Esophagus squamous epithelium (tissue), 5 donors: Measurements from ENCODE around the gene POLR1G. TPM values are rescaled to one million over a fixed set of nuclear protein-coding genes. Genes with fewer than 3 reads are reported as not detected.

ENCODE experiments used
- DNase-seq: peaks from one replicate; lab custom pipeline; 2025; lab: John Stamatoyannopoulos, UW
- H3K27ac ChIP-seq, 4 donors: fragments of 200-600 bp; sonication (generic); one replicate each; pipeline ENCODE4 v1.5.1; 2016 to 2019; ENCODE audit warnings: mild to moderate bottlenecking in 1 of 4
- H3K27me3 ChIP-seq, 4 donors: fragments of 200-600 bp; sonication (generic); 1 replicate in 3 of 4; 2 replicates in 1 of 4; pipeline versions ENCODE4 v1.5.1 to v1.6.0; 2017 to 2021; ENCODE audit warnings: antibody characterized with exemption in 1 of 4
- H3K36me3 ChIP-seq, 3 donors: fragments of 200-600 bp; sonication (generic); one replicate each; pipeline ENCODE4 v1.5.1; 2016 to 2019
- H3K4me1 ChIP-seq, 3 donors: fragments of 200-600 bp; sonication (generic); one replicate each; pipeline ENCODE4 v1.5.1; 2017 to 2019
- H3K4me3 ChIP-seq, 4 donors: fragments of 200-600 bp; sonication (generic); 1 replicate in 3 of 4; 2 replicates in 1 of 4; pipeline ENCODE4 v1.5.1; 2016 to 2019; ENCODE audit warnings: mild to moderate bottlenecking in 2 of 4, moderate library complexity in 1 of 4
- H3K9me3 ChIP-seq, 3 donors: fragments of 200-600 bp; sonication (generic); one replicate each; pipeline ENCODE4 v1.5.1; 2016 to 2019
- POLR2A ChIP-seq, 4 donors: fragments of 450-650 bp; IDR thresholded peaks; one replicate each; pipeline ENCODE4 v1.6.1; 2017; ENCODE audit warnings: antibody characterized with exemption in 4 of 4, mild to moderate bottlenecking in 4 of 4, moderate library complexity in 3 of 4
- WGBS, 2 donors: methylation state at CpG; one replicate each; pipeline ENCODE4 v1.1.5; 2018; 5-methylcytosine and 5-hydroxymethylcytosine counted together
- intact Hi-C: fragments of 100-400 bp; cut with DNase I; formaldehyde crosslinking; loops from one replicate; pipeline ENCODE4 v1.15.0; 2022
- total RNA-seq, 4 donors: library from RNA; depleted of rRNA; stranded (reverse); fragments of >200 nt; gene quantifications; one replicate each; pipeline ENCODE4 v1.1.0, GENCODE V29; 2016
- TF ChIP-seq, protein P1 (sequence below), 6 experiments: fragments of 450-650 bp in 4 of 6; fragments of 200-600 bp in 2 of 6; sonication (generic) in 2 of 6; IDR thresholded peaks; one replicate each; pipeline ENCODE4 v1.5.1; 2016 to 2019; ENCODE audit warnings: antibody characterized with exemption in 6 of 6, mild to moderate bottlenecking in 4 of 6, moderate library complexity in 4 of 6
- donor health status: DM: yes; HTN: yes; CAD: no.

The POLR1G gene
- total RNA-seq, 4 donors from 2014 or later = 7.3 to 12.4 (median 9.8) TPM

- H3K4me3 ChIP-seq = no peak overlapping the region
- H3K27me3 ChIP-seq = peaks cover 0 to 54% (median 2%) of the 10 kb centered on the region in 4 donors
- intact Hi-C loops = no loop called here
- H3K36me3 ChIP-seq = peaks cover 3 to 58% (median 14%) of the 10 kb centered on the region in 3 donors
- WGBS, 2 donors = 20 to 89% methylated on average over 4 to 5 of the region's 6 CpGs
- no peaks in the 10 kb centered on the region for H3K9me3 ChIP-seq
- peak overlapping the region; percentile 49 to 80 (median 62) for H3K27ac ChIP-seq
- H3K4me1 ChIP-seq = peaks cover 17 to 77% (median 20%) of the 10 kb centered on the region in 3 donors
- TF ChIP-seq, protein P1, sequence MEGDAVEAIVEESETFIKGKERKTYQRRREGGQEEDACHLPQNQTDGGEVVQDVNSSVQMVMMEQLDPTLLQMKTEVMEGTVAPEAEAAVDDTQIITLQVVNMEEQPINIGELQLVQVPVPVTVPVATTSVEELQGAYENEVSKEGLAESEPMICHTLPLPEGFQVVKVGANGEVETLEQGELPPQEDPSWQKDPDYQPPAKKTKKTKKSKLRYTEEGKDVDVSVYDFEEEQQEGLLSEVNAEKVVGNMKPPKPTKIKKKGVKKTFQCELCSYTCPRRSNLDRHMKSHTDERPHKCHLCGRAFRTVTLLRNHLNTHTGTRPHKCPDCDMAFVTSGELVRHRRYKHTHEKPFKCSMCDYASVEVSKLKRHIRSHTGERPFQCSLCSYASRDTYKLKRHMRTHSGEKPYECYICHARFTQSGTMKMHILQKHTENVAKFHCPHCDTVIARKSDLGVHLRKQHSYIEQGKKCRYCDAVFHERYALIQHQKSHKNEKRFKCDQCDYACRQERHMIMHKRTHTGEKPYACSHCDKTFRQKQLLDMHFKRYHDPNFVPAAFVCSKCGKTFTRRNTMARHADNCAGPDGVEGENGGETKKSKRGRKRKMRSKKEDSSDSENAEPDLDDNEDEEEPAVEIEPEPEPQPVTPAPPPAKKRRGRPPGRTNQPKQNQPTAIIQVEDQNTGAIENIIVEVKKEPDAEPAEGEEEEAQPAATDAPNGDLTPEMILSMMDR (IDR thresholded peaks at IDR 0.05) = no peak
- TF ChIP-seq POLR2A (IDR thresholded peaks at IDR 0.05) = no peak
- no peak for DNase-seq
Measured at GRCh38 chr19:45400192-45400591, 6.3 kb upstream of the POLR1G start.

DNA sequence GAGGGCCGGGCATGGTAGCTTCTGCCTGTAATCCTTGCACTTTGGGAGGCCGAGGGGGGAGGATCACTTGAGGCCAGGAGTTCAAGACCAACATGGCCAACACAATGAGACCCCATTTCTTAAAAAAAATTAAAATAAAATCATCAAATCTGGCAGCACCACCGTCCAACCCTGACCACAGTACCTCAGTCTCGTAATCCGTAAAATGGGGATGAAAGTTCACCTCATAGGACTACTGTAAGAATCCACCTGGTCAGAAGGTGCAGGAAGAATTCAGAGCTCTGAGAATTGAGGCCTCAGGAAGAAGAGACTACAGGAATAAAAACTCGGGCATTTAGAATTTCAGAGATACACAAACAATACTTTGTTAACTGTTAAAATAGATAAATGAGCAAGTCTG is 4.6 kb upstream of the POLR1G start:
- Histone ChIP-seq H3K36me3 (peaks cover 0 to 42% (median 6%) of the 10 kb centered on the region in 3 donors), H3K4me3 (peak overlapping the region; percentile 56 to 81 (median 69)), H3K27me3 (peaks cover 0 to 38% (median 2%) of the 10 kb centered on the region in 4 donors), H3K4me1 (peaks cover 20 to 90% (median 22%) of the 10 kb centered on the region in 3 donors), H3K27ac (peak overlapping the region; percentile 91 to 100 (median 94)), H3K9me3 (no peaks in the 10 kb centered on the region)
- WGBS, 2 donors = 81 to 84% methylated on average over 6 of the region's 6 CpGs
- no peak for DNase-seq
- TF ChIP-seq POLR2A (IDR thresholded peaks at IDR 0.05) = no peak
- TF ChIP-seq, protein P1 (IDR thresholded peaks at IDR 0.05) = no peak
- intact Hi-C loops = no loop called here

DNA sequence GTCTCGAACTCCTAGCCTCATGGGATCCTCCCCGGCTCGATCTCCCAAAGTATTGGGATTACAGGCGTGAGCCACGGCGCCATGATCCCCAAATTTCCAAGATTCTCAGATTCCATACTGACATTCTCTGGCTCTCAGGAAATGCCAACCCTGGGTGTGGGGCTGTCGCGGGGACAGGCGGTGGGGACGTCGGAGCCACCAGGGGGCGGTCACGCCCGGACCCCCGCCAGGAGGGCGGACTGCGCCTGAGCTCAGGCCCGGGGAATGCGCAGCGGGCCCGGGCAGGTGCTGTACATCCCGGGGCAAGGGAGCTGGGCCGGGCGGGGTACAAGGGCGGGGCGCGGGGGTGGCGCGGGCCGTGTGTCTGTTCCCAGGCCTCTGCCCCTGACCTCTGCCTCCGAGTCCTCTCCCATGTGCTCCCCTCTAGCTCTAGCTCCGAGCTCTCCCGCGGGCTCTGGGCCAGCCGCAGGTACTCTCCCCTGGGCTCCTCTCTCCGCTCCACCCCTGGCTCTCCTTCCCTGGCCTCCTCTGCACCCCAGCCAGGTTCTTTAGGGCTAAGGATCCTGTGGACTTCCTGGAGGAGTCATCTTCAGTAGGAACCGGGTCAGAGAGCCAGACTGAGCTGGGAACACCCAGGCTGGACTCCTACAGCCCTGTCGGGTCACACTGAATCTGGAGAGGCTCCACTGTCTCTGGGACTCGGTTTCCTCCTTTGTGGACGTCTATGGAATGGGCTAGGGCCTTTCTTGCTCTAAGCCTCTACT is 4.0 kb upstream of the POLR1G start:
- no peaks in the 10 kb centered on the region for H3K9me3 ChIP-seq
- H3K27ac ChIP-seq = peak overlapping the region; percentile 91 to 100 (median 94)
- TF ChIP-seq, protein P1 (IDR thresholded peaks at IDR 0.05) = peak; percentile 39 to 77 (median 46)
- no peak for TF ChIP-seq POLR2A (IDR thresholded peaks at IDR 0.05)
- H3K27me3 ChIP-seq = peaks cover 0 to 35% (median 2%) of the 10 kb centered on the region in 4 donors
- peaks cover 0 to 35% (median 6%) of the 10 kb centered on the region in 3 donors for H3K36me3 ChIP-seq
- peaks cover 27 to 96% (median 29%) of the 10 kb centered on the region in 3 donors for H3K4me1 ChIP-seq
- intact Hi-C loops = no loop called here
- peak overlapping the region; percentile 56 to 81 (median 69) for H3K4me3 ChIP-seq
- DNase-seq = no peak
- WGBS, 2 donors = 21 to 33% methylated on average over 8 to 11 of the region's 40 CpGs

DNA sequence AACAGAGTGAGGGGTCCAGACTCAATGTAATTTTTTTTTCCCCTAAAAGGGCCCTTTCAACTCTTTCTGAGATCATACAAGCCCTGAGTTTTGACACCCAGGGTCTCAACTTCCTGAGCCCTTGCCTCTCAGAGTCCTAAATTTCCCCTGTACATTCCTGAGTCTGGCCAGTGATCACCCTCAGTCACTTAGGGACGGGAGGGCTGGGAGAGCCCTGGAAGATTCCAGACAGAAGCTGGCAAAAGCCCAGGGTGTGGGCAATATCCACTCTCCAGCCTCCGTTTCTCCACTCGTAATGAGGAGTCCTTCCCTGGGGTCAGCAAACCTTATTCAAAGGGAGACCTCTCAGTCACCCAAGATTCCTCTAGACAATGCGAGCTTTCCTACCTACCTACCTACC is 3.2 kb upstream of the POLR1G start:
- no peak for DNase-seq
- peak overlapping the region; percentile 91 to 100 (median 94) for H3K27ac ChIP-seq
- H3K9me3 ChIP-seq = no peaks in the 10 kb centered on the region
- 40 to 58% methylated on average over 3 to 4 of the region's 4 CpGs for WGBS, 2 donors
- H3K27me3 ChIP-seq = peaks cover 0 to 29% (median 2%) of the 10 kb centered on the region in 4 donors
- TF ChIP-seq, protein P1 (IDR thresholded peaks at IDR 0.05) = no peak
- TF ChIP-seq POLR2A (IDR thresholded peaks at IDR 0.05) = no peak
- H3K36me3 ChIP-seq = peaks cover 0 to 31% (median 0%) of the 10 kb centered on the region in 3 donors
- H3K4me1 ChIP-seq = peaks cover 21 to 96% (median 24%) of the 10 kb centered on the region in 3 donors
- peak overlapping the region; percentile 56 to 81 (median 69) for H3K4me3 ChIP-seq
- intact Hi-C loops = no loop called here
